Iris pigment epithelial cell (primary cell): ENCODE measurements around the gene PEG3.

Source experiments
- DNase-seq: peaks from one replicate; pipeline ENCODE4 v3.0.0-alpha.2; 2011; ENCODE audit warnings: low read depth

The PEG3 gene

DNA sequence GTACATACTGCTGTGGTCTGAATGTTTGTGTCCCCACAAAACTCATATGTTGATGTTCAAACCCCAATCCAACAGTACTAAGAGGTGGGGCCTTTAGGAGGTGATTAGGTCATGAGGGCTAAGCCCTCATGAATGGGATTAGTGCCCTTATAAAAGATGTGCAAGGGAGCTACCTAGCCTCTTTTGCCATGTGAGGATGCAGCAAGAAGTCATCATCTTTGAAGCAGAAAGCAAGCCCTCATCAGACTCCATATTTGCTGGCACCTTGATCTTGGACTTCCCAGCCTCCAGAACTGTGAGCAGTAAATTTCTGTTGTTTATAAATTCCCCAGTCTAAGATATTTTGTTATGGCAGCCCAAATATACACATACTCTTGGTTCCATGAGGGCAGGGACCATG lies 33.9 kb downstream of the PEG3 start:
- no peak for DNase-seq
